SIG-M5 treated with dmso at 0.1 percent for 504 hours (cell line): ENCODE results near the gene LRRC14B.
"Not testable (repeated sequence)": the region's sequence is repeated elsewhere in the genome, so short reads cannot be mapped to it uniquely, and the experiment has no call there.

Experiments
- DNase-seq: peaks from one replicate; lab custom pipeline; 2025; ENCODE audit not compliant: unreplicated experiment; lab: John Stamatoyannopoulos, UW

LRRC14B gene

GRCh38 chr5:204966-205670, 13.8 kb downstream of the LRRC14B start:
- no peak for DNase-seq

DNA sequence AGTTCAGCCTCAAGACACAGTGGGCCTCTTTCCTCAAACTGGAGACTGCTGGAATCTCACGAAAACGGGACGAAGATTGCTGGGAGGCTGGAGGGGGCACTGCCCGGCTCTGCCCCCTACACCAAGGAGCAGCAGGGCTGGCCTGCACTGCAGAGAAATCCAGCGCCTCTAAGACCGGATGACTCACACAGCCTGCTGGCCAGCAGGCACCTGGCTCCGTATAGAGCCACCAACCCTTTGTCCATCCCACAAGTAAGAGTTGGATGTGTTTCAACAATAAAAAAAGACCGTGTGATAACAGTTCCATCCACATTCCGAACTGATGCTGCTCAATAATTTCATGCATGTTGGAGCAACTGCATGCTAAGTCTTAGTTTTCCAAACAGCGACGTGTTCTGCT, 15.1 kb downstream of the LRRC14B start:
- DNase-seq, result no peak

- DNase-seq, result no peak
These were observed 15.7 kb downstream of the LRRC14B start for GRCh38 chr5:206927-207536.

- DNase-seq, result no peak
These were observed 16.3 kb downstream of the LRRC14B start for GRCh38 chr5:207599-207998.

DNA sequence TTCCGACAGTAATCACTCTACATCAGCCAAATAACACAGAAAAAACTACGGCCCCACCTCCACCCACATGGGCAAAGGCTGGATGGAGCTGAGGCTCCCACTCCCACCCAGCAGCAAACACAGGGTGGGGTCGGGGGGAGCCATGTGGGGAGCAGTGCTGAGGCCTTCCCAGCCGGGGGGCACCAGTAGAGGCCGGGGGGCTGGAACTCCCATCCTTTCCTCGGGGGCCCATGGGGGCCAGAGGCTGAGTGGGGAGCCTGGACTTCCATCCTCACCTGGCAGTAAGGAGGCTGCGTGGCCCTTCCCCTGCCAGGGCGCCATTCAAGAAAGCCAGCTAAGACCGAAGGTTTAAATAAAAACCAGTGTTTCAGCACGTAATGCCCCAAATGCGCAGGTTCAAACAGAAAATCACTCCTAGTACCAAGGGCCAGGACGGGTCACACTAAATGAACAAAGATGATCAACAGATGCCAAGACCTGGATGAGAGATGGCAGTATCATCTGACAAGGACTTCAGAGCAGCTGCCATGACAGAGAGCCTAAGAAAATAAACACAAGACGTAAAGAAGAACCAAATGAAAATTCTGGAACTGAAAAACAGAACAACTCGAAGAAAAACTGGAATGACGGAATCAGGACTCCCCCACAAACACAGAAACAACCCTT, 17.3 kb downstream of the LRRC14B start:
- no peak for DNase-seq

GRCh38 chr5:213803-214395, 22.6 kb downstream of the LRRC14B start:
- DNase-seq, result no peak

DNA sequence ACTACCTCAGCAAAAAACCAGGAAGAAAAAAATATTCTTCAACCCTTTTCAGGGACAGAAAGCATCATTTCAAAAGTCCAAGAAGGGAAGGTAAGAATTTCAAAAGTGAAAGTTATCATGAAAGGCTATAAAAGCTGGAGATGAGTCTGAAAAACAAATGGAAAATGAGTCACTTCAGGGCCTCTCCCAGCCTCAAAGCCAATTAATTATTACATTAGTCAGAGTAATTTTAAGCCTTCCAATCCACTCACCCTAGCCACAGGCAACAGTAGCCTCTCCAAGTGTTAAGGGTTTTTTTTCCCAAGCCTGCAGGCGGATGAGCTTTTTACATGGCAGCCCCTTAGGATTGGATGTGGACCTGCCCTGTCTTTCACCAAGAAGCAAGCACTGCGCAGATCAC, 24.0 kb downstream of the LRRC14B start:
- not testable (repeated sequence) for DNase-seq

DNA sequence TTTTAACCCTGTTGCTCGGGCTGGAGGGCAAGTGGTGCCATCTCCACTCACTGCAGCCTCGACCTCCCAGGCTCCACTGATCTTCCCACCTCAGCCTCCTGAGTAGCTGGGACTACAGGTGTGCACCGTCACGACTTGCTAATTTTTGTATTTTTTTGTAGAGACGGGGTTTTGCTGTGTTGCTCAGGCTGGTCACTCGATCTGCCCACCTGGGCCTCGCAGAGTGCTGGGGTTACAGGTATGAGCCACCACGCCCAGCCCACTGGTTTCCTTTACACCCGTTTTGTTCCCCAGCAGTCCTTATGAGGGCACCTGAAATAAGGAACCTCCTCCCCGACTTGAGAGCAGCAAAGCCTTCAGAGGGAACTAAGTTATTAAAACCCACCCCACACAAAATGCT, 24.8 kb downstream of the LRRC14B start:
- DNase-seq, result not testable (repeated sequence)

DNA sequence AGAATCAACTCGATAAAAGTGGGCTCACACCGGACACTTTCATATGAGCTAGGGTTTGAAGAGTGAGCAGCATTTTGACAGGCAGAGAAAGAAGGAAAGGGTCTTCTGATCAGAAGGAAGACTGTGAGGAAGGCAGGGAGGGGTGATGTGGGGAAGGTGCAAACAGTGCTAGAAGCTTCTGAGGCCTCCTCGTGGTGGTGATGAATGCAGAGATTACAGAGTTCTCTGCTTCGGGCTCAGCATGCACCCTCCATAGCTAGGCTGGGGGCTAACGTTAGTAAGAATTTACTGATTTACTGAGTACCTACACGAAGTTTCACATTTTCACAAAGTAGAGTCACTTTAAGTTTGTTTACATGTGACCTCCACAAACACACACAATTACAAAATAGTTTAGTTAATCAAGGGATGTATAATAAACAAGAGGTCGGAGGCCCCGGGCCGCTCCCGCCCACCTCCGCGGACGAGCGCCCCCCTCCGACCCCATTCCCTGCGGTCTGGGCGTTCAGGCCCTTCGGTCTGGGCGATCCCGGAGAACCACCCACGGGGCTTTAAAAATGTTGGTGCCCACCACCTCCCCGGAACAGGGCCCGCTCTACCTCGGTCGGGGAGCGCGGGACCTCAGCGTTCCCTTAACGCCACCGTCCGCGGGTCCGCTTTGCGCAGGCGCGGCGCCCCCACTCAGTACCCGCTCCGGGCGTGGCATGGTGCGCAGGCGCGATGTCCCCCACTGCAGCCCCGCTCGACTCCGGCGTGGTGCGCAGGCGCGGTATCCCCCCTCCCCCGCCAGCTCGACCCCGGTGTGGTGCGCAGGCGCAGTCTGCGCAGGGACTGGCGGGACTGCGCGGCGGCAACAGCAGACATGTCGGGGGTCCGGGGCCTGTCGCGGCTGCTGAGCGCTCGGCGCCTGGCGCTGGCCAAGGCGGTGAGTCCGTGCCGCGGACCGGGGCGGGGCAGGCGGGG, 26.5 kb downstream of the LRRC14B start, which contains the start of the genes CCDC127 and SDHA:
Gene CCDC127, minus strand, starts transcription at position 660 of the 963 bp plus-strand sequence. CDS start 1,304 bp downstream, outside the sequence.
Gene SDHA, plus strand, starts transcription at position 827 of the 963 bp plus-strand sequence. Its CDS starts 36 bp downstream, at position 863.
- peak; percentile 81 for DNase-seq

- DNase-seq, result peak; percentile 13
These were observed 27.4 kb downstream of the LRRC14B start for GRCh38 chr5:218457-219291.

GRCh38 chr5:219460-219863, 28.2 kb downstream of the LRRC14B start:
- peak; percentile 27 for DNase-seq

GRCh38 chr5:219991-220390, 28.7 kb downstream of the LRRC14B start:
- no peak for DNase-seq

DNA sequence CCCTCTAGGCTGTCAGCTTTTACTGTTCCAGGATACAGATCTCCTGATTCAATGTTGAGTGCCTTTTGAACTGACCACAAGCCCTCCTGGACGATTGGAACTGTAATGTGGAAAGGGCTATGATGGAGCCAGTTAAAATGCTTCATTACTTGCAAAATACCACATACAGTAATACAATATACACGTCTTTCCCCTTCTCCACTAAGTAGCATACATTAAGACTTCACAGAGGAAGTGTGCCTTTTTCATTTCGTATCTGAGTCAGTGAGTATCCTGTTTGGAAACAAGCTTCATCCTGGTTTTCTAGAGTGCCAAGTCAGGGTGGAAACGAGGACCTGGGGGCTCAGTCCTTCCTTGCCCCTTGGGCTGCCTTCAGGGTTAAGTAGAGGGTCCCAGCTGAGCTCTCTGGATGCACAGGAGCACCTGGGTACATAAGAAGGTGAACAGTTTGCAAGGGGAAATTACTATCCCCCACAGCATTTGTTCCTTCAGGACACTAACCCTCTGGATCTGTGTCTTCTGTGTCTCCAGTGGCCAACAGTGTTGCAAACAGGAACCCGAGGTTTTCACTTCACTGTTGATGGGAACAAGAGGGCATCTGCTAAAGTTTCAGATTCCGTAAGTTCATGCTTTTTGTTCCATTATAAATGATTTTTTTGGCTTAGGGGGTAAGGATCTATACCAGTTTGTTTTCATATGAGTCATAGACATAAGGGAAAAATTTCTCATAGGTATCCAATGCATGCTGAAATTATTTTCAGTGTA, 31.8 kb downstream of the LRRC14B start:
- DNase-seq, result peak; percentile 19

GRCh38 chr5:223791-224190, 32.5 kb downstream of the LRRC14B start:
- DNase-seq, result no peak

DNA sequence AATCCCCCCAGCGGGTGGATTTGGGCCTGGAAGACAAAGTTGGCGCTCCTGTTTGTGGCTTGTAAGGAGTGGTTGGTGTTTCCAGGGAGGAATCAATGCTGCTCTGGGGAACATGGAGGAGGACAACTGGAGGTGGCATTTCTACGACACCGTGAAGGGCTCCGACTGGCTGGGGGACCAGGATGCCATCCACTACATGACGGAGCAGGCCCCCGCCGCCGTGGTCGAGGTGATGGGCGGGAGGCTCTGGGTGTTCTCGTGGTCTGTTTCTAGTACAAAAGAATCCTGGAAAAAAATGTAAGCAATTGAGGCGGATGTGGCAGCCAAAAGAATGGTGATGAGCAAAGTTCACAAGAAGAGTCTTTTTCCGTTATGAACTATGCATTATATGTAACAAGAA, 34.0 kb downstream of the LRRC14B start:
- no peak for DNase-seq

DNA sequence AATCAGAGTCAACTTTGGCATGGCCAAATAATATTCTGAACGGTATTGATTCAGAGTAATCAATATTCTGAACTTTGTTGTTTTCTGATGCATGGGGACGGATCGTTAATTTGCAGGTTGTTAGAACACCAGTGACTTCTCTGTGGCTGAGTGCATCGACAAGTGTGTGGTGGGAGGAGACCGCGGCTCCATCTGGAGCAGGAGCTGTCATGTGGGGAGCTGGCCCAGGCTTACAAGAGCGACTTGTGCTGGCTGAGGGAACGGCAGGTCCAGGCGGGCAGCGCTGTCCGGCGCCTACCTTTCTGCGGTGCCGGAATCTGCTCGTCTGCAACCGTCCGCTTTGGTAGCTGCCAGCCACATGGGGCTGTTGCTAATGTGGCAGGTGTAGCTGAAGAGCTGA, 36.1 kb downstream of the LRRC14B start:
- DNase-seq, result not testable (repeated sequence)

DNA sequence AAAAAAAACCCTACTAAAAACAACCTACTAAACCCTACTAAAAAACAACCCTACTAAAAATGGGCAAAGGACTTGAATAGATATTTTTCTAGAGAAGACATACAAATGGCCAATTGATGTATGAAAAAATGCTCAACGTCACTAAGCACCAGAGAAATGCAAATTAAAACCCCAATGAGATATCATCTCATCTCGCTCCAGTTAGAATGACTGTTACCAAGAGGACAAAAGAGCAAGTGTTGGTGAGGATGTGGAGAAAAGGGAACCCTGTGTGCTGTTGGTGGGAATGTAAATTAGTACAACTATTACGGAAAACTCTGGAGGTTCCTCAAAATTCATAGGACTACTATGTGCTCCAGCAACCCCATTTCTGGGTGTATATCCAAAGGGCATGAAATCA, 37.6 kb downstream of the LRRC14B start:
- no peak for DNase-seq

- no peak for DNase-seq
These were observed 39.4 kb downstream of the LRRC14B start for GRCh38 chr5:230711-231110.

- DNase-seq, result no peak
These were observed 40.4 kb downstream of the LRRC14B start for GRCh38 chr5:231661-232060.
